ENCODE results near the gene HMOX1. TPM values are rescaled to one million over a fixed set of nuclear protein-coding genes. Genes with fewer than 3 reads are reported as not detected.

The HMOX1 gene
- total RNA-seq, 1 donor from 2014 or later, result 54.0 TPM

DNA sequence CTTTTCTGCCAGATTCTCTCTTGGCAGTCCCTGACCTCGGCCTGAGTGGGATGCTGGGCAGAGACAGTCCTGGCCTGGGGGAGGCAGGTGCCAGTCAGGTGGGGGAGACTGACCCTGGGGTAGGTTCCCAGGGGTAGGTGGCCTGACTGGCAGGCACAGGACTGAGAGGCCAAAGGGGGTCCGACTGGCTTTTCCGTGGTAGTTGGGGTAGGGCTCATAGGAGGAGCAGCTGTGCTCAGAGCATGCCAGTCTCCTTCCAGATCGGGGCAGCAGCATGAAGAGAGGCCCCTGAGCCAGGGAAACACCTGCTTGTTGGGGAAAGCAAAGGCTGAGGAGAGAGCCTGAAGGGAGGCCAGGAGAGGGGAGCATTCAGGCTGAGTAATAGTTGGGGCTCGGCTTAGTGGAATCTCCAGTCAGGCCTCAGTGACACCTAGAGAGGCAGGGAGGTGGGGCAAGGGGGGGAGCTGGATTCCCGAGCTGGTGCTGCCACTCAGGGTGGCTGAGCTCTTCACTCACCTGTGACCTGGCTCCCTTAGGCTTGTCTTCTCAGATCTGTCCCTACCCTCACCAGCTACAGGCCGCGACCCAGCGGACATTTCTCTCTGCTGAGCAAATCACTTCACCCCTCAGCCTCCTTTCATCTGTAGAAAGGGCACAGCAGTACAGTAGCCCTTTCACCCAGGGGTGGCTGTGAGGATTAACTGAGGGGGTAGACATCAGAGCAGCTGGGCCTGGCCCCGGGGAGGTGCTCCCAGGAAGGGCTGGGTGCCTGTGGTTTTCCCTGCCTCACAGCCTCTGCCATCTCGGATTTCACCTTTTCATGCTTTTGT lies 45.3 kb downstream of the HMOX1 start:
- DNase-seq (no peak), ATAC-seq (no peak)
- peaks cover 3% of the 10 kb centered on the region for H3K4me1 ChIP-seq
- H3K27ac ChIP-seq, result no peak overlapping the region
- TF ChIP-seq, protein P1, sequence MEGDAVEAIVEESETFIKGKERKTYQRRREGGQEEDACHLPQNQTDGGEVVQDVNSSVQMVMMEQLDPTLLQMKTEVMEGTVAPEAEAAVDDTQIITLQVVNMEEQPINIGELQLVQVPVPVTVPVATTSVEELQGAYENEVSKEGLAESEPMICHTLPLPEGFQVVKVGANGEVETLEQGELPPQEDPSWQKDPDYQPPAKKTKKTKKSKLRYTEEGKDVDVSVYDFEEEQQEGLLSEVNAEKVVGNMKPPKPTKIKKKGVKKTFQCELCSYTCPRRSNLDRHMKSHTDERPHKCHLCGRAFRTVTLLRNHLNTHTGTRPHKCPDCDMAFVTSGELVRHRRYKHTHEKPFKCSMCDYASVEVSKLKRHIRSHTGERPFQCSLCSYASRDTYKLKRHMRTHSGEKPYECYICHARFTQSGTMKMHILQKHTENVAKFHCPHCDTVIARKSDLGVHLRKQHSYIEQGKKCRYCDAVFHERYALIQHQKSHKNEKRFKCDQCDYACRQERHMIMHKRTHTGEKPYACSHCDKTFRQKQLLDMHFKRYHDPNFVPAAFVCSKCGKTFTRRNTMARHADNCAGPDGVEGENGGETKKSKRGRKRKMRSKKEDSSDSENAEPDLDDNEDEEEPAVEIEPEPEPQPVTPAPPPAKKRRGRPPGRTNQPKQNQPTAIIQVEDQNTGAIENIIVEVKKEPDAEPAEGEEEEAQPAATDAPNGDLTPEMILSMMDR (IDR thresholded peaks at IDR 0.05), result no peak
- H3K27me3 ChIP-seq, result no peaks in the 10 kb centered on the region
- intact Hi-C loops (cut with DNase I), result no loop called here
- peaks cover 32% of the 10 kb centered on the region for H3K36me3 ChIP-seq
- H3K4me3 ChIP-seq, result no peak overlapping the region
- no peaks in the 10 kb centered on the region for H3K9me3 ChIP-seq

DNA sequence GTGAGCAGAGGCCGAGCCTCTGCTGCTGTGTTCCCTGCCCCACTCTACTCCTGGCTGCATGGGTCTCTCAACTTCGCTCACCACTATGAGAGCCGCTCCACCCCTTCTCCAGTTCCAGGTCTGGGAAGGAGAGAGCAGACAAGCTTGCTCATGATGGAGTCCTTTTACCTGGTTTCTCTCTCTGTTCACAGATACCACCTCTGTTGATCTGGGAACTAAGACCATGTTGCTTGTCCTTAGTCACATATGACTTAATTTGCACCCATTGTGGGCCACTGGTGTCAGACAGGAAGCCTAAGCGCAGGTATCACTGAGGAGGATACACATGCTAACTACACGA lies 45.9 kb downstream of the HMOX1 start:
- ATAC-seq (no peak), DNase-seq (no peak)
- Histone ChIP-seq H3K9me3 (no peaks in the 10 kb centered on the region), H3K36me3 (peaks cover 26% of the 10 kb centered on the region), H3K27me3 (no peaks in the 10 kb centered on the region), H3K4me3 (no peak overlapping the region), H3K4me1 (peaks cover 7% of the 10 kb centered on the region), H3K27ac (no peak overlapping the region)
- TF ChIP-seq, protein P1 (IDR thresholded peaks at IDR 0.05), result no peak
- intact Hi-C loops (cut with DNase I), result no loop called here

DNA sequence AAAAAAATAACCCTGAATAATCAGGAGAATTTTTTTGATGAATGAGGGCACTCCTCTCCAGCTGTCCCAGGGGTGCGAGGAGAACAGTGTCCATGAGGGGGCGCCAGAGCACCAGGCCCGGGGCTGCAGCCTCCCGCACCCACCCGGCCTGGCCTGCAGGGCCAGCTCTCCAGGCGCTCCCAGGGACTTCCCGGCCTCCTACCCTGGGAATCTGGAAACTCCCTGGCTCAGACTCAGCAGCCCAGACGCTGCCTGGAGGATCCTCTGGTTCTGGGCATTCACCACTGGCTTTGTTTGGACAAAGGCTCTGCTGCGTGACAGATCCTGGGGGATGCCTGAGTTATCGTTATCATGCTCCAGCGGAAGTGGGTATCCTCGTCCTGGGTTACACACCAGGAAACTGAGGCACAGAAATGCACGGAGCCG lies 50.0 kb downstream of the HMOX1 start:
- DNase-seq (peak; percentile 92), ATAC-seq (peak; percentile 98)
- Histone ChIP-seq H3K9me3 (peaks cover 8% of the 10 kb centered on the region), H3K27ac (peak overlapping the region; percentile 30), H3K4me3 (no peak overlapping the region), H3K36me3 (no peaks in the 10 kb centered on the region), H3K4me1 (peaks cover 7% of the 10 kb centered on the region), H3K27me3 (no peaks in the 10 kb centered on the region)
- intact Hi-C loops (cut with DNase I), result loop anchor here (5.0 kb wide), 1 partner anchor 151 kb away; no protein-coding TSS in a partner anchor
- TF ChIP-seq, protein P1 (IDR thresholded peaks at IDR 0.05), result peak; percentile 94

DNA sequence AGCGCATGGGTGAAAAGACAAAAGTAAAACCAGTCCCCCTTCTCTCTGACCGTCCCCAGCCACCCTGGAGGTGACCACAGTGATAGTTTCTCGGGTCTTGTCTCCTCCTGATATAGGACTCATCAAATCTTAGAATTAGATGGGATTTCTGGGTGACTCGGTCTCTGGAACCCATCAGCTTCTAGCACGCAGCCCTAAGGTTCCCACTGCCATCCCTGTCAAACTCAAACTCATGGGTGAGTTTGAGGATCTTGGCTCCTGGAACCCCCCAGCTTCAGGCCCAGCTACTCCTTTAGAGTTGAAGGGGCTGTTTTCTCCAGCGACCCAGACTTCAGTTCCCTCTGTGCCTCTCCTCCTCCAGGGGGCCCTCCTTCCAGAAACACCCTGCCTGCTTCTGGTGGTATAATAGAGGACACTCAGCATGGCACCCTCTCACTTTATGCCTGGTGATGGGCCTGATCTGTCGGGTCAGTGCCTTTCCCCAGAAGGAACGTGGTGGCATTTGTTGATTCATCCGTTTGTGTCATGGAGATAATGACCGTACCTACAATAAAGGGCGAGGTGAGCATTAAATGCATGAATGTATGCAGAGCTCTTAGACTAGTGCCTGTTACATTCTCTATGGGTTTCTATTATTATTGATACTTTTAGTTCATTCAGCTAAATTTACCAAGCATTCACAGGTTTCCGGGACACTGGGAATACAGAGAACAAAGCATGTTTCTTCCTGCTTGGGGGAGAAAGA lies 50.8 kb downstream of the HMOX1 start:
- DNase-seq (no peak), ATAC-seq (no peak)
- no peaks in the 10 kb centered on the region for H3K36me3 ChIP-seq
- TF ChIP-seq, protein P1 (IDR thresholded peaks at IDR 0.05), result no peak
- H3K27ac ChIP-seq, result peak overlapping the region; percentile 30
- H3K4me3 ChIP-seq, result no peak overlapping the region
- H3K27me3 ChIP-seq, result no peaks in the 10 kb centered on the region
- peaks cover 7% of the 10 kb centered on the region for H3K4me1 ChIP-seq
- H3K9me3 ChIP-seq, result peaks cover 8% of the 10 kb centered on the region
- intact Hi-C loops (cut with DNase I), result loop anchor here (5.0 kb wide), 1 partner anchor 151 kb away; no protein-coding TSS in a partner anchor

DNA sequence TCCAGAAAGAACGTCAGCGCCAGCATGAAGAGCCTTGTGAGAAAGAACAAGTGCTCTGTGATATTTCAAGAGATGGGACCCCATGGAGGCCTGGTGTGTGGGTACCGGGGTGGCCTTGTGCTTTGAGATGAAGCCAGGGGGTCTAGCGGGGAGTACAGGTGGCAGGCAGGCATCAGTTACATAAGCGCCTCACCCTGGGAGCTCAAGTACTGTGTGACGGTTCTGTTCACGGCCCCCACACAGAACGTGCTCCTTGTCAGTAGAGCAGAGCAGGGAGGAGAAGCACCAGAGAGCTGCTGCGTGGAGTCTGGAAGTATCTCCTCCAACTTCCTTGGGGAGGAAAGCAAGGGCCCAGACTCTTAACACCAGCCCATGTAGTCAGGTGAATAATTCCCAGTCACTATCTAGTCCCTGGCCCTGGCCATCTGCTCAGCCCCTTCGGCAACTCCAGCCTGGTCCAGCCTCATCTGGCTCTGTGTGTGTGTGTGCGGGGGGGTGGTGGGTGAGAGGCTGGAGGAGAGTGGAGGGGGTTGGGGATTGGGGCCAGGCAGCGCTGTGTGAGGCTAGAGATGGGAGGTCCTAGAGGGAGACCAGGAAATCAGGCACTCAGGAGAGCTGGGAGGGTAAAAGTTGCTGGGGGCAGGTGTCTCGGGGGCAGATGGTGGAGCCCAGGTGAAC lies 51.5 kb downstream of the HMOX1 start:
- ATAC-seq, result no peak
- H3K27ac ChIP-seq, result no peak overlapping the region
- TF ChIP-seq, protein P1 (IDR thresholded peaks at IDR 0.05), result no peak
- no peaks in the 10 kb centered on the region for H3K27me3 ChIP-seq
- H3K9me3 ChIP-seq, result peaks cover 8% of the 10 kb centered on the region
- H3K36me3 ChIP-seq, result no peaks in the 10 kb centered on the region
- intact Hi-C loops (cut with DNase I), result loop anchor here (5.0 kb wide), 1 partner anchor 150 kb away; no protein-coding TSS in a partner anchor
- peaks cover 7% of the 10 kb centered on the region for H3K4me1 ChIP-seq
- DNase-seq, result no peak
- H3K4me3 ChIP-seq, result no peak overlapping the region
